ENCODE data around the gene PCYT1A. TPM values are rescaled to one million over a fixed set of nuclear protein-coding genes. Genes with fewer than 3 reads are reported as not detected.
A peak's percentile ranks its signal among the peaks of the same experiment; 100 is the strongest.
"Not testable (repeated sequence)": the region's sequence is repeated elsewhere in the genome, so short reads cannot be mapped to it uniquely, and the experiment has no call there.

The PCYT1A gene
- polyA plus RNA-seq, 1 donor: 54.4 TPM

DNA sequence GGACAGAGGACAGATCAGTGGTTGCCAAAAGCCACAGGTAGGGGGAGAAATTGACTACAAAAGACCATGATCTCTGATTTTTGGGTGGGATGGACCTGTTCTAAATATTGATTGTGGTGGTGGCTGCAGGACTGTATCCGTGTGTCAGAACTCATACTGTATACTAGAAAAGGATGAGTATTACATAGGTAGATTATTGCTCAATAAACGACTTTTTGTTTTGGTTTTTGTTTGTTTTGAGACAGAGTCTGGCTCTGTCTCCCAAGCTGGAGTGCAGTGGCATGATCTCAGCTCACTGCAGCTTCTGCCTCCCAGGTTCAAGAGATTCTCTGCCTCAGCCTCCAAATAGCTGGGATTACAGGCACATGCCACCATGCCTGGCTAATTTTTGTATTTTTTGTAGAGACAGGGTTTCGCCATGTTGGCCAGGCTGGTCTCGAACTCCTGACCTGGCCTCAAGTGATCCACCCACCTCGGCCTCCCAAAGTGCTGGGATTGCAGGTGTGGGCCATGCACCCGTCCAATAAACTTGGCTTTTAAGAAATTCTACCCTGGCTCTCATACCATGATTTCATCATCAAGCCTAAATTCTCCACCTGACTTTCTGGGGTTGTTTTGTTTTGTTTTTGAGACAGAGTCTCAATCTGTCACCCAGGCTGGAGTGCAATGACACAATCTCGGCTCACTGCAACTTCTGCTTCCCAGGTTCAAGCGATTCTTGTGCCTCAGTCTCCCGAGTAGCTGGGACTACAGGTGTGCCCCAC, 81.9 kb downstream of the PCYT1A start:
- not testable (repeated sequence) for H3K4me3 ChIP-seq (ENCODE audit: low read length); H3K36me3 ChIP-seq (ENCODE audit: control insufficient read depth, insufficient read depth, low read length); H3K4me1 ChIP-seq (ENCODE audit: control insufficient read depth, insufficient read depth, low read length); H3K27ac ChIP-seq (ENCODE audit: low read length); H3K9me3 ChIP-seq (ENCODE audit: control insufficient read depth, low read depth, low read length); DNase-seq; H3K27me3 ChIP-seq (ENCODE audit: control insufficient read depth, insufficient read depth, low read length)
- WGBS (ENCODE audit: insufficient coverage, low lambda C conversion rate): 93% methylated on average over 2 of the region's 9 CpGs

DNA sequence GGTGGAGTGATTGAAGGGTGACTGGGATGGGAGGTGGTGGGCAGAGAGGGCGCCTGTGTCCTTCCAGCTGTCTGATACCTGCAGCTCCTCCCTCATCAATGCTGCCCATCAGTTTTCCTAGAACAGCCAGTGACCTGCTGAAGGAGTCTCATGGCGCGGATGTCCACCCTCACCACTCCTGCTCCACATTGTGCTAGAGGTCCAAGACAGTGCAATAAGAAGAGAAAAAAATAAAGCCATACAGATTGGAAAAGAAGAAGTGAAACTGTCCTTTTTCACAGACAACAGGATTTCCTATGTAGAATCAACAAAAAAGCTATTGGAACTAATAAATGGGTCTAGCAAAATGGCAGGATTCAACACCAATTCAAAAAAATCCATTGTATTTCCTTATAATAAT, 83.7 kb downstream of the PCYT1A start:
- no peak overlapping the region for H3K4me3 ChIP-seq (ENCODE audit: low read length)
- H3K9me3 ChIP-seq (ENCODE audit: control insufficient read depth, low read depth, low read length): no peaks in the 10 kb centered on the region
- WGBS (ENCODE audit: insufficient coverage, low lambda C conversion rate): no CpG with 5 or more reads among the region's 3 CpGs

DNA sequence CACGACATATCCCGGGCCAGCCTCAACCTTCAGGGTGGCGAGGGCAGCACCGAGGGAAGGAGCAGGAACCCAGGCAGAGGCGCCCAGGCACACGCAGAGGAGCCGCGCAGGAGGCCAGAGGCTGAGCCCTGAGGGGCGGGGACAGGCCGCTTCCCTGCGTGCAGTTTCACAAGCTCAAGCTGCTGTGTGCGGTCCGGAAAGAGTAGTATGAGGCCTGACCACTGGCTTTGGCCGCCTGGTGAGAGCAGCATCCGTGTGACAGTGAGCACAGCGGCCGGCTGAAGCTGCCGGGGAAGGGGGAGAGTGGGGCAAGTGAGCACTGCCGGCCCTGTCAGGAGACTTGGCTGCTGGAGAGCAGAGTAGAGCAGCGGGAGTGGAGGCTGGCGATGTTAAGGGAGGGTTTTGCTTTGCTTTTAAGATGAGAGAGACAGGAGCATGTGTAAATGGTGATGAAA, 85.0 kb downstream of the PCYT1A start:
- Histone ChIP-seq H3K36me3 (ENCODE audit: control insufficient read depth, insufficient read depth, low read length) (no peaks in the 10 kb centered on the region), H3K4me1 (ENCODE audit: control insufficient read depth, insufficient read depth, low read length) (no peaks in the 10 kb centered on the region), H3K27me3 (ENCODE audit: control insufficient read depth, insufficient read depth, low read length) (peaks cover 8% of the 10 kb centered on the region), H3K9me3 (ENCODE audit: control insufficient read depth, low read depth, low read length) (no peaks in the 10 kb centered on the region), H3K4me3 (ENCODE audit: low read length) (no peak overlapping the region), H3K27ac (ENCODE audit: low read length) (no peak overlapping the region)
- 67% methylated on average over 1 of the region's 21 CpGs for WGBS (ENCODE audit: insufficient coverage, low lambda C conversion rate)
- DNase-seq: peak in 1 of 2 donors; percentile 34

More for the DNA sequence above, 83.7 kb downstream of the PCYT1A start:
- DNase-seq: no peak
- Histone ChIP-seq H3K27me3 (ENCODE audit: control insufficient read depth, insufficient read depth, low read length) (peaks cover 8% of the 10 kb centered on the region), H3K36me3 (ENCODE audit: control insufficient read depth, insufficient read depth, low read length) (no peaks in the 10 kb centered on the region), H3K27ac (ENCODE audit: low read length) (no peak overlapping the region), H3K4me1 (ENCODE audit: control insufficient read depth, insufficient read depth, low read length) (no peaks in the 10 kb centered on the region)

DNA sequence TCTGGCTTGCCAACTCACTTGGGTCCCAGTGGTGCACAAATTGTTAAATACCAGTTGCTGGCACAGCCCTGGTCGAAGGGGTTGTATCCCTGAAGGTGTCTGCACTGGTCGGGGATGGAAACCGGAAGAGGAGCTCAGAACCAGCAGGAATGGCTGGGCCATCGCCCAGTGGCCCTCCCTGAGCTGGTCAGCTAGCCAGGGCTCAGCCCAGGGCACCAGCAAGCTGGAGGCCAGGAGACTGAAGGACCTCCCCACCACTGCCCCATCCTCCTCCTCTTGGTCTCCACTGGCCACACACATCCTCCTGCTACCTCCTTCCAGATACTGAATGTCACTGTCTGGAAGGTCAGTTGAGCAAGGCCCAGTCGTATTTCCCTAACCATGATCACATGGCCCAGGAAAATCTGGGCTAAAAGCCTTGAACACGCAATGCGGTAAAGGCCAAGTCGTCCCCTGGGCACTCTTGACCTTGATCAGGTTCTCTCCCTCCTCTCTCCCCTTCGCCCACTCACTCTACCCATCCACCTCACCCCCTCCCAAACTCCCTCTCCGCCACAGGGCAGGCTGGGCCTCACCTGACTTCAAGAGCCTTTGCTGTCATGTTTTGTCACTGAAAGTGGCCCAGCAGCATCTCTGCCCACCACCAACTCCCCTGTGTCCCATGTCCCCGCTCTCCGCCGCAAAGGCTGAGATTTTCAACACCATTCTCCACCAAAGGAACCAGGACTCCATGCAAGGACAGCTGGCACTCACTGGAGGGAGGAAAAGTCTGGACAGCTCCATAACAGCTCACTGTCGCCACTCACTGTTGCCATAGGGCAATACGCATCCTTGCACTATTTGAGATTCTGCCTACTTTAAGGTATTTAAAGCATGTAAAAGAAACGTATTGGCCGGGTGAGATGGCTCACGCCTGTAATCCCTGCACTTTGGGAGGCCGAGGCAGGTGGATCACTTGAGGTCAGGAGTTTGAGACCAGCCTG, 88.5 kb downstream of the PCYT1A start:
- no peak for DNase-seq
- Histone ChIP-seq H3K9me3 (ENCODE audit: control insufficient read depth, low read depth, low read length) (no peaks in the 10 kb centered on the region), H3K4me1 (ENCODE audit: control insufficient read depth, insufficient read depth, low read length) (peaks cover 18% of the 10 kb centered on the region), H3K36me3 (ENCODE audit: control insufficient read depth, insufficient read depth, low read length) (no peaks in the 10 kb centered on the region), H3K4me3 (ENCODE audit: low read length) (no peak overlapping the region), H3K27me3 (ENCODE audit: control insufficient read depth, insufficient read depth, low read length) (peaks cover 4% of the 10 kb centered on the region), H3K27ac (ENCODE audit: low read length) (no peak overlapping the region)
- 100% methylated on average over 2 of the region's 19 CpGs for WGBS (ENCODE audit: insufficient coverage, low lambda C conversion rate)

DNA sequence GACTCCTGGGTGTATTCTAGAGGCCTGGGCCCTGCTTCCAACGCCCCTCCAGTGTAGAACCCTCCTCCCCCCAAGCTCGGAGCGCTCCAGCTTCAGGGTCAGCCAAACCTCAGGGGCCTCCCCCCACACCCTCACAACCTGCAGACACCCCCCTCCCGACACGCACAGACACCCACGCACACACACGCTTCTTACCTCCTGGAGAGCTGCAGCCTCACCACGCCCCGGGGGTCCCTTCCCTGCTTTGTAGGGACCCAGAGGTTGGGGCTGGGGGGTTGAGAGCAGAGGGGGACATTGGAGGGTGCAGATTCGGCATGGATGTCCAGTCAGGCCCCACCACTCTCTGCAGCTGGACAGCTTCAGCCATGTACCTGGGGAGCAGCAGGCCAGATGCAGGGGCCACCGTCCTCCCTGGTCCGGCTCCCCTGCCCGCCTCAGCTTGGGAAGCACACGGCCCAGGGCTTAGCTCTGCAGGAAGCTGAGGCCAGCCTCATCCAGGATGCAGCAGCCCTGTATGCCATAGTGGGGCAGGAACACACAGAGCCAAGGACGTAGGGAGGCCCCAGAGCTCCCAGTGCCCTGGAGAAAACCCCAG, 89.3 kb downstream of the PCYT1A start:
- no CpG with 5 or more reads among the region's 15 CpGs for WGBS (ENCODE audit: insufficient coverage, low lambda C conversion rate)
- H3K36me3 ChIP-seq (ENCODE audit: control insufficient read depth, insufficient read depth, low read length): no peaks in the 10 kb centered on the region

DNA sequence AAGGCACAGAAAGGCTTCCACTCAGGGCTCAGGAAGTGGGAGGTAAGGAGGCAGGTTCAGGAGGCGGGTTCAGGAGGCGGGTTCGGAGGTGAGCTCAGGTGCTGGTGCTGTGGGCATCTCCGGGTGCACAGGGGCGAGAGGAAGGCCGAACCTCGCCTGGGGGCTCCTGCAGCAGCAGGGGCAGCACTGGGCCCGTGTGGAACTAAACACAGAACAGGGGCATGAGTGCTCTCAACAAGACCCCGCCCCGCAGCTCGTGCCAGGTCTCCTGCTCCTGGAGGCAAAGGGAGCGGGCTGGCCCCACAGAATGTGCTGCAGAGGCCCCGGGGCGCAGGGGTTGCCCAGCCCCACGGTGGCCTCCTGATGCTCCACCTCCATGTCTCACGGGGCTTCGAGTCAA, 90.0 kb downstream of the PCYT1A start:
- Histone ChIP-seq H3K27me3 (ENCODE audit: control insufficient read depth, insufficient read depth, low read length) (no peaks in the 10 kb centered on the region), H3K4me1 (ENCODE audit: control insufficient read depth, insufficient read depth, low read length) (peaks cover 33% of the 10 kb centered on the region), H3K27ac (ENCODE audit: low read length) (no peak overlapping the region), H3K9me3 (ENCODE audit: control insufficient read depth, low read depth, low read length) (no peaks in the 10 kb centered on the region), H3K36me3 (ENCODE audit: control insufficient read depth, insufficient read depth, low read length) (no peaks in the 10 kb centered on the region), H3K4me3 (ENCODE audit: low read length) (no peak overlapping the region)
- WGBS (ENCODE audit: insufficient coverage, low lambda C conversion rate): no CpG with 5 or more reads among the region's 17 CpGs
- no peak for DNase-seq

More for the DNA sequence above, 89.3 kb downstream of the PCYT1A start:
- H3K9me3 ChIP-seq (ENCODE audit: control insufficient read depth, low read depth, low read length): no peaks in the 10 kb centered on the region
- H3K4me3 ChIP-seq (ENCODE audit: low read length): no peak overlapping the region
- H3K27me3 ChIP-seq (ENCODE audit: control insufficient read depth, insufficient read depth, low read length): peaks cover under 1% of the 10 kb centered on the region
- H3K27ac ChIP-seq (ENCODE audit: low read length): no peak overlapping the region
- H3K4me1 ChIP-seq (ENCODE audit: control insufficient read depth, insufficient read depth, low read length): peaks cover 27% of the 10 kb centered on the region
- no peak for DNase-seq

DNA sequence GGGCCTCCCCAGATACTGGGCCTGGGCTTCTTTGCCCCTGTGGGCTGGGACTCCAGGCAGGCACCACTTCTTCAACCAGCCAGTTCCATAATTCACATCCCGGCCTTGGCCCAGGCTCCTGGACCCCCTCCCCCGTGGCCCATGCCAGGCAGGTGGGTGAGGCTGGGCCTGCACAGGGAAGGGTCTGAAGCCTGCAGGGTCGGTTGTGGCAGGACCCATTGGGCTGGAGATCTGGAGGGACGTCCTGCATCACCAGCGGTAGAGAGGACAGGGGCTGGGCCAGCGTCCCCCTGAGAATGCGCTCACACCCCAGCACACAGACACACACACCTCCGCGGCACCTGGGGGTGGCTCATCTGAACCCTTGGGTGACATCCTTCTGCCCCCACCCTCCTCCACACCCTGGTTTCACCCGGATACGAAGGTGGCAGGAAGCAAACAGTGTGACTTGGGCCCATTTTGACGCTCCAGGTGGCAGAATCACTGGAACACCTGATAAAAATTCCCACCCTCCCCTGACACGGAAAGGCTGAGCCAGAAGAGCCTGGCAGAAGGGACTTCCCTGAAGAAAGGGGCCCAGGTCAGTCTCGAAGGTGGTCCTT, 91.8 kb downstream of the PCYT1A start:
- H3K4me1 ChIP-seq (ENCODE audit: control insufficient read depth, insufficient read depth, low read length): peaks cover 35% of the 10 kb centered on the region
- H3K9me3 ChIP-seq (ENCODE audit: control insufficient read depth, low read depth, low read length): no peaks in the 10 kb centered on the region
- no peak overlapping the region for H3K4me3 ChIP-seq (ENCODE audit: low read length)
- no peaks in the 10 kb centered on the region for H3K36me3 ChIP-seq (ENCODE audit: control insufficient read depth, insufficient read depth, low read length)
- no peak for DNase-seq
- WGBS (ENCODE audit: insufficient coverage, low lambda C conversion rate): no CpG with 5 or more reads among the region's 14 CpGs
- no peak overlapping the region for H3K27ac ChIP-seq (ENCODE audit: low read length)
- no peaks in the 10 kb centered on the region for H3K27me3 ChIP-seq (ENCODE audit: control insufficient read depth, insufficient read depth, low read length)

DNA sequence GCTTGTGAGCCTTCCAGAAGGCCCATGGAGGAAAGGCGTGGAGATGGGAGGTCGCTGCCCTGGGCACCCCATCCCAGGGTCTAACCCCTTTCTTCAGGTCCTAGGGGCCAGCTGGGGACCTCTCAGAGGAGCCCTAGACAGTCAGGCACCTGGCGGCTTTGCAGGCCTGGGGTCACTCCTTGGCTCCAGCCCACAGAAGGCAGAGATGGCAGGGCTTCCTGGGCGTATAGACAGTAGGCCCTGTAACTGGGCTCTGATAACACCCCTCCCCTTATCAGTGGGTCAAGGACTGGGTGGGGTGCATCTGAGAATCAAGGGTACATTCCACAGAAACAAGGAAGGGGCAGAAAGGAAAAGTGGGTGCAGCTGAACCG, 93.0 kb downstream of the PCYT1A start:
- WGBS (ENCODE audit: insufficient coverage, low lambda C conversion rate): no CpG with 5 or more reads among the region's 5 CpGs
- Histone ChIP-seq H3K4me3 (ENCODE audit: low read length) (no peak overlapping the region), H3K27ac (ENCODE audit: low read length) (peak overlapping the region; percentile 20), H3K36me3 (ENCODE audit: control insufficient read depth, insufficient read depth, low read length) (no peaks in the 10 kb centered on the region), H3K4me1 (ENCODE audit: control insufficient read depth, insufficient read depth, low read length) (peaks cover 37% of the 10 kb centered on the region), H3K27me3 (ENCODE audit: control insufficient read depth, insufficient read depth, low read length) (no peaks in the 10 kb centered on the region), H3K9me3 (ENCODE audit: control insufficient read depth, low read depth, low read length) (no peaks in the 10 kb centered on the region)
- DNase-seq: no peak

DNA sequence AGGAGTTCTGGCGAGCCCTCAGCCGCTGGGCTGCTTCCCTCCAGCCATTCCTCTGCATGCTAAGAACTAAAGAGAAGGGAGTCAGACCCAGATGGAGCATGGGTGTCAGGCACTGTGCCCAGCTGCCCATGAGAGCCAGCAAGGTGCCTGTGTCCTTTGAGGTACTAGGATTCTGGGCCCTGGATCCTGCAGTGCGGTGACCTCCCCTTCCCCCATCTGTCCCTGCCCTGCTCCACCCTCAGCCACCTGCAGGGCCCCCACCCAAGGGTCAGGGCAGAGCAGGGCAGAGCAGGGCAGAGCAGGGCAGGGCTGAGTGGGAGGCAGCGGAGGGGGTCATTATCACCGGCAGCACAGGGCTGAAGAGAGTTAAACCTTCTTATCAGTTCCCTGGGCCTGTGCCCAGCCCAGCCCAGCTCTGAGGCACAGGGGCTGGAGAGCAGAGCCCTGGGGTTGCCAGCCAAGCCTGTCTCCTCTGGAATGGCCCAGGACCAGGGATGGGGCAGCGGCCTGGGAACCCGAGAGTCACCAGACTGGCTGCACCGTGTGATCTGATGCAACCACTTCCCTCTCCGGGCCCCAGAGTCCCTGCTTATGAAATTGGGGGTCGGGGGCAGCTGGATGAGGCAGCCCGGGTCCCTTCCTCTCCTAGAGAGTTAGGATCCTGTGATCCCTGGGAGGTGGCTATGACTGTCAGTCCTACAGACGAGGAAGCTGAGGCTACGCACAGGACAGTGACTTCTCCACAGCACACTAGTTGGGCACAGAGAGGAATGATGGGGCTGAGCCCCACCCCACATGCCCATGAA, 93.6 kb downstream of the PCYT1A start:
- no peaks in the 10 kb centered on the region for H3K27me3 ChIP-seq (ENCODE audit: control insufficient read depth, insufficient read depth, low read length)
- peaks cover 39% of the 10 kb centered on the region for H3K4me1 ChIP-seq (ENCODE audit: control insufficient read depth, insufficient read depth, low read length)
- H3K27ac ChIP-seq (ENCODE audit: low read length): peak overlapping the region; percentile 21
- DNase-seq: peak; percentile 49 to 74
- no peak overlapping the region for H3K4me3 ChIP-seq (ENCODE audit: low read length)
- WGBS (ENCODE audit: insufficient coverage, low lambda C conversion rate): no CpG with 5 or more reads among the region's 13 CpGs
- no peaks in the 10 kb centered on the region for H3K9me3 ChIP-seq (ENCODE audit: control insufficient read depth, low read depth, low read length)
- H3K36me3 ChIP-seq (ENCODE audit: control insufficient read depth, insufficient read depth, low read length): no peaks in the 10 kb centered on the region

Data from large intestine (tissue), 3 donors.